Measurements from ENCODE around the gene LCT.
A peak's percentile ranks its signal among the peaks of the same experiment; 100 is the strongest.

LCT gene

GRCh38 chr2:135800513-135801460 is 36.2 kb downstream of the LCT start:
- Histone ChIP-seq H3K36me3 (ENCODE audit: control insufficient read depth in 4 of 4, insufficient read depth in 4 of 4, low read length in 3 of 4) (no peaks in the 10 kb centered on the region), H3K4me1 (ENCODE audit: control extremely low read depth in 1 of 4, control insufficient read depth in 4 of 4, insufficient read depth in 4 of 4, low read length in 3 of 4) (peaks cover 0 to 14% (median 12%) of the 10 kb centered on the region in 4 experiments), H3K9me3 (ENCODE audit: control extremely low read depth in 1 of 5, control insufficient read depth in 4 of 5, insufficient read depth in 2 of 5, low read depth in 1 of 5, low read length in 4 of 5) (peaks cover 0 to 13% (median 2%) of the 10 kb centered on the region in 5 experiments), H3K27me3 (replicated peaks in 2 of 5; ENCODE audit: control insufficient read depth in 4 of 5, insufficient read depth in 5 of 5, low read length in 4 of 5) (no peaks in the 10 kb centered on the region), H3K4me3 (ENCODE audit: control insufficient read depth in 1 of 7, extremely low read depth in 1 of 7, insufficient read depth in 4 of 7, low read depth in 2 of 7, low read length in 6 of 7) (no peak overlapping the region), H3K27ac (ENCODE audit: insufficient read depth in 1 of 2, low read depth in 1 of 2, low read length in 2 of 2, poor library complexity in 1 of 2, severe bottlenecking in 2 of 2) (no peak overlapping the region)
- ChIA-PET CTCF (interaction anchor here (1.0 kb wide), 1 partner anchor 24 kb away, joined by 3 read pairs; no protein-coding TSS in a partner anchor), POLR2A (no interaction called here)
- no peak for DNase-seq
- WGBS (ENCODE audit: insufficient coverage), result 94% methylated on average over 6 of the region's 9 CpGs

- Histone ChIP-seq H3K36me3 (ENCODE audit: control insufficient read depth in 4 of 4, insufficient read depth in 4 of 4, low read length in 3 of 4) (no peaks in the 10 kb centered on the region), H3K4me3 (ENCODE audit: control insufficient read depth in 1 of 7, extremely low read depth in 1 of 7, insufficient read depth in 4 of 7, low read depth in 2 of 7, low read length in 6 of 7) (no peak overlapping the region), H3K4me1 (ENCODE audit: control extremely low read depth in 1 of 4, control insufficient read depth in 4 of 4, insufficient read depth in 4 of 4, low read length in 3 of 4) (peaks cover 0 to 18% (median 17%) of the 10 kb centered on the region in 4 experiments), H3K27me3 (replicated peaks in 2 of 5; ENCODE audit: control insufficient read depth in 4 of 5, insufficient read depth in 5 of 5, low read length in 4 of 5) (no peaks in the 10 kb centered on the region), H3K9me3 (ENCODE audit: control extremely low read depth in 1 of 5, control insufficient read depth in 4 of 5, insufficient read depth in 2 of 5, low read depth in 1 of 5, low read length in 4 of 5) (peaks cover 0 to 13% (median 2%) of the 10 kb centered on the region in 5 experiments), H3K27ac (ENCODE audit: insufficient read depth in 1 of 2, low read depth in 1 of 2, low read length in 2 of 2, poor library complexity in 1 of 2, severe bottlenecking in 2 of 2) (no peak overlapping the region)
- POLR2A ChIA-PET, result no interaction called here
- no peak for DNase-seq
- WGBS (ENCODE audit: insufficient coverage), result 100% methylated on average over 1 of the region's 2 CpGs
- CTCF ChIA-PET, result interaction anchor here (1.0 to 5.1 kb wide), 6 partner anchors 8 to 25 kb away, joined by 3 to 35 read pairs (median 8); no protein-coding TSS in a partner anchor
Observed at GRCh38 chr2:135799738-135800137, 37.2 kb downstream of the LCT start.

GRCh38 chr2:135798762-135799161 is 38.2 kb downstream of the LCT start:
- no peak overlapping the region for H3K27ac ChIP-seq (ENCODE audit: insufficient read depth in 1 of 2, low read depth in 1 of 2, low read length in 2 of 2, poor library complexity in 1 of 2, severe bottlenecking in 2 of 2)
- H3K9me3 ChIP-seq (ENCODE audit: control extremely low read depth in 1 of 5, control insufficient read depth in 4 of 5, insufficient read depth in 2 of 5, low read depth in 1 of 5, low read length in 4 of 5), result peaks cover 0 to 13% (median 2%) of the 10 kb centered on the region in 5 experiments
- H3K27me3 ChIP-seq (replicated peaks in 2 of 5; ENCODE audit: control insufficient read depth in 4 of 5, insufficient read depth in 5 of 5, low read length in 4 of 5), result no peaks in the 10 kb centered on the region
- H3K4me3 ChIP-seq (ENCODE audit: control insufficient read depth in 1 of 7, extremely low read depth in 1 of 7, insufficient read depth in 4 of 7, low read depth in 2 of 7, low read length in 6 of 7), result no peak overlapping the region
- DNase-seq, result peak in 2 of 3 donors; percentile 36 to 40
- no peaks in the 10 kb centered on the region for H3K36me3 ChIP-seq (ENCODE audit: control insufficient read depth in 4 of 4, insufficient read depth in 4 of 4, low read length in 3 of 4)
- WGBS (ENCODE audit: insufficient coverage), result 32% methylated on average over 4 of the region's 4 CpGs
- peaks cover 0 to 24% (median 22%) of the 10 kb centered on the region in 4 experiments for H3K4me1 ChIP-seq (ENCODE audit: control extremely low read depth in 1 of 4, control insufficient read depth in 4 of 4, insufficient read depth in 4 of 4, low read length in 3 of 4)
- POLR2A ChIA-PET, result no interaction called here
- CTCF ChIA-PET, result interaction anchor here (1.0 to 5.1 kb wide), 13 partner anchors 9 to 38 kb away, joined by 3 to 35 read pairs (median 10); partner anchors contain the start of gene LCT

- ChIA-PET POLR2A (no interaction called here), CTCF (interaction anchor here (0.8 to 5.1 kb wide), 20 partner anchors 9 to 83 kb away, joined by 3 to 35 read pairs (median 6); partner anchors contain the start of gene LCT)
- 38% methylated on average over 5 of the region's 5 CpGs for WGBS (ENCODE audit: insufficient coverage)
- no peaks in the 10 kb centered on the region for H3K36me3 ChIP-seq (ENCODE audit: control insufficient read depth in 4 of 4, insufficient read depth in 4 of 4, low read length in 3 of 4)
- H3K4me1 ChIP-seq (ENCODE audit: control extremely low read depth in 1 of 4, control insufficient read depth in 4 of 4, insufficient read depth in 4 of 4, low read length in 3 of 4), result peaks cover 0 to 25% (median 22%) of the 10 kb centered on the region in 4 experiments
- no peaks in the 10 kb centered on the region for H3K27me3 ChIP-seq (replicated peaks in 2 of 5; ENCODE audit: control insufficient read depth in 4 of 5, insufficient read depth in 5 of 5, low read length in 4 of 5)
- peaks cover 0 to 13% (median 2%) of the 10 kb centered on the region in 5 experiments for H3K9me3 ChIP-seq (ENCODE audit: control extremely low read depth in 1 of 5, control insufficient read depth in 4 of 5, insufficient read depth in 2 of 5, low read depth in 1 of 5, low read length in 4 of 5)
- no peak overlapping the region for H3K27ac ChIP-seq (ENCODE audit: insufficient read depth in 1 of 2, low read depth in 1 of 2, low read length in 2 of 2, poor library complexity in 1 of 2, severe bottlenecking in 2 of 2)
- no peak for DNase-seq
- peak overlapping the region in 1 of 7 experiments; percentile 11 for H3K4me3 ChIP-seq (ENCODE audit: control insufficient read depth in 1 of 7, extremely low read depth in 1 of 7, insufficient read depth in 4 of 7, low read depth in 2 of 7, low read length in 6 of 7)
Observed at GRCh38 chr2:135798275-135798705, 38.7 kb downstream of the LCT start.

- no peaks in the 10 kb centered on the region for H3K27me3 ChIP-seq (replicated peaks in 2 of 5; ENCODE audit: control insufficient read depth in 4 of 5, insufficient read depth in 5 of 5, low read length in 4 of 5)
Observed at GRCh38 chr2:135797497-135798274, 39.3 kb downstream of the LCT start.

GRCh38 chr2:135796606-135797005 is 40.4 kb downstream of the LCT start:
- Histone ChIP-seq H3K4me3 (ENCODE audit: control insufficient read depth in 1 of 7, extremely low read depth in 1 of 7, insufficient read depth in 4 of 7, low read depth in 2 of 7, low read length in 6 of 7) (no peak overlapping the region), H3K36me3 (ENCODE audit: control insufficient read depth in 4 of 4, insufficient read depth in 4 of 4, low read length in 3 of 4) (no peaks in the 10 kb centered on the region), H3K9me3 (ENCODE audit: control extremely low read depth in 1 of 5, control insufficient read depth in 4 of 5, insufficient read depth in 2 of 5, low read depth in 1 of 5, low read length in 4 of 5) (peaks cover 0 to 13% (median 2%) of the 10 kb centered on the region in 5 experiments), H3K27ac (ENCODE audit: insufficient read depth in 1 of 2, low read depth in 1 of 2, low read length in 2 of 2, poor library complexity in 1 of 2, severe bottlenecking in 2 of 2) (no peak overlapping the region), H3K4me1 (ENCODE audit: control extremely low read depth in 1 of 4, control insufficient read depth in 4 of 4, insufficient read depth in 4 of 4, low read length in 3 of 4) (peaks cover 0 to 41% (median 32%) of the 10 kb centered on the region in 4 experiments), H3K27me3 (replicated peaks in 2 of 5; ENCODE audit: control insufficient read depth in 4 of 5, insufficient read depth in 5 of 5, low read length in 4 of 5) (no peaks in the 10 kb centered on the region)
- 96% methylated on average over 7 of the region's 8 CpGs for WGBS (ENCODE audit: insufficient coverage)
- ChIA-PET POLR2A (no interaction called here), CTCF (interaction anchor here (0.6 to 5.1 kb wide), 10 partner anchors 10 to 57 kb away, joined by 3 to 35 read pairs (median 7); no protein-coding TSS in a partner anchor)
- DNase-seq, result no peak

More at GRCh38 chr2:135797497-135798274, 39.3 kb downstream of the LCT start:
- POLR2A ChIA-PET, result interaction anchor here (0.6 kb wide), 1 partner anchor 1546 kb away, joined by 5 read pairs; no protein-coding TSS in a partner anchor
- H3K4me3 ChIP-seq (ENCODE audit: control insufficient read depth in 1 of 7, extremely low read depth in 1 of 7, insufficient read depth in 4 of 7, low read depth in 2 of 7, low read length in 6 of 7), result no peak overlapping the region
- 65% methylated on average over 17 of the region's 22 CpGs for WGBS (ENCODE audit: insufficient coverage)
- H3K9me3 ChIP-seq (ENCODE audit: control extremely low read depth in 1 of 5, control insufficient read depth in 4 of 5, insufficient read depth in 2 of 5, low read depth in 1 of 5, low read length in 4 of 5), result peaks cover 0 to 13% (median 2%) of the 10 kb centered on the region in 5 experiments
- H3K36me3 ChIP-seq (ENCODE audit: control insufficient read depth in 4 of 4, insufficient read depth in 4 of 4, low read length in 3 of 4), result no peaks in the 10 kb centered on the region
- peak; percentile 72 to 85 (median 84) for DNase-seq
- peaks cover 0 to 31% (median 26%) of the 10 kb centered on the region in 4 experiments for H3K4me1 ChIP-seq (ENCODE audit: control extremely low read depth in 1 of 4, control insufficient read depth in 4 of 4, insufficient read depth in 4 of 4, low read length in 3 of 4)
- CTCF ChIA-PET, result interaction anchor here (0.7 to 5.1 kb wide), 21 partner anchors 10 to 94 kb away, joined by 3 to 35 read pairs (median 5); partner anchors contain the start of gene LCT
- H3K27ac ChIP-seq (ENCODE audit: insufficient read depth in 1 of 2, low read depth in 1 of 2, low read length in 2 of 2, poor library complexity in 1 of 2, severe bottlenecking in 2 of 2), result no peak overlapping the region

Measured in common myeloid progenitor, CD34-positive (primary cell).